HG03565 (cell line): Measurements from ENCODE around the gene SPOCK2.

ENCODE experiments used
- ATAC-seq: cut with Tn5 transposase; IDR thresholded peaks from one replicate; pipeline ENCODE4 v1.9.1; 2021; ENCODE audit warnings: mild to moderate bottlenecking, moderate library complexity; ENCODE audit not compliant: unreplicated experiment

The SPOCK2 gene

DNA sequence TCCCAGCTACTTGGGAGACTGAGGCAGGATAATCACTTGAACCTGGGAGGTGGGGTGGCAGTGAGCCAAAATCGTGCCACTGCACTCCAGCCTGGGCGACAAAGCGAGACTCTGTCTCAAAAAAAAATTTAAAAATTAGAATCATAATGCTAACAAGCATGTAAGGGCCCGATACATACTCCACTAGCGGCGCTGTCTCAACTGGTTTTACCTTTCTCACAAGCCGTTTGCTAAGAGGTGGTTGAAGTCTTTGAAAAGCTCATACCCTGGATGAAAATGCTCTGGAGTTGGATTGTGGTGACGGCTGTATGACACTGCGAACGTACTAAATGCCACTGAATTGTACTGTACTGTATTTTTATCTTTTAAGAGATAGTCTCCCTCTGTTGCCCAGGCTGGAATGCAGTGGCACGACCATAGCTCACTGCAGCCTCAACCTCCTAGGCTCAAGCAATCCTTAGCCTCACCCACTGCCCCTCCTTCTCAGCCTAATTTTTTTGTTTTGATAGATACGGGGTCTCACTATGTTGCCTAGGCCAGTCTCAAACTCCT, 29.9 kb downstream of the SPOCK2 start:
- no peak for ATAC-seq

DNA sequence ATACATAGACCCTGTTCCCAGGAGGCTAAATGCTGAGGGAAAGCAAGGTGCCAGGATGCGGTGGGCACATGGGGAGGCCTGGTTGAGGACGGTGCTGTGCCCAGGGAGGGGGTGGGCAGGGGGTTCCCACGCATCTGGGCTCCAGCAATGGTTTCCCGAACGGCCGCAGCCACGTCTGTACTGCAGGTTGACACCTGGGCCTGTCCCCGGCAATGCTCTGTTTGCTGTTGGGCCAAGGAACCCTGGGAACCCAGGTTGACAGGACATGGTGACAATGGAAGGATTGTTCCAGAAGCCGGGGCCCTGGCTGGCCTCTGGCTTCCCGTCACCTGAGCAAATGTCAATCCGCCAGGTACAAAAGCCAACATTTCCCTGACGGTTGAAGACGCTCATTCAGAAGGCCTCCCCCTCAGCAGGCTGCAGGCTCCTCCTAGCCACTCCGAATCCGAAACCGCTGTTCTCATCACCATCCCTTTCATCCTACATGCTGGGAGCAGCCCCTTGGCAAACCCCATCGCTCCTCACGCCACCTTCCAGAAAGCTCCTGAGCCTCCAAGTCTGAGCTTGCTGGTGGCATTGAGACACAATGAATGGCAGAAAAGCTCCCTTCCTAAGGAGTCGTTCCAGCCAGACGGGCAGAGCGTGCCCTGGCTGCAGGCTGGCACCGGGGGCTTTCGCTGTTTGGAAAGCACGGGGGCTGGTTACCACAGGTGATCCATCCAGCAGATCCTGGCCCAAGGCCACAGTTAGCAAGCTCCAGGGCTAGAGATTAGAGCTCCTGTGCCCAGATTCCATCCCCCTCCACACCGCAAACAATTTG, 31.2 kb downstream of the SPOCK2 start:
- no peak for ATAC-seq

DNA sequence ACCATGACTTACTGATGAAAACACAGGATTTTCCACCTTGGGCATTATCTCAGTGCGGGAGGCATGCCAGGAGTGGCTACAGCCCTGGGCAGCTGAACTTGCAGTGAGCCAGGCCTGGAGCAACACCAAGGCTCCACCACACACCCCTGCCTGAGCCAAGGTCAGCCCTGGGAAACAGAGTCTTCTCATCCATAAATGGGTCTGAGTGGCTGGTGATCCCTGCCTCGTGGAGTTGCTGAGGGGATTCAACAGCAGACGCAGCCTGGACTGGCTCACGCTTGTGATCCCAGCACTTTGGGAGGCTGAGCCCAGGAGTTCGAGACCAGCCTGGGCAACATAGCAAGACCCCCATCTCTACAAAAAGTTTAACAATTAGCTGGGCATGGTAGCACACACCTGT, 32.2 kb downstream of the SPOCK2 start:
- ATAC-seq = no peak

DNA sequence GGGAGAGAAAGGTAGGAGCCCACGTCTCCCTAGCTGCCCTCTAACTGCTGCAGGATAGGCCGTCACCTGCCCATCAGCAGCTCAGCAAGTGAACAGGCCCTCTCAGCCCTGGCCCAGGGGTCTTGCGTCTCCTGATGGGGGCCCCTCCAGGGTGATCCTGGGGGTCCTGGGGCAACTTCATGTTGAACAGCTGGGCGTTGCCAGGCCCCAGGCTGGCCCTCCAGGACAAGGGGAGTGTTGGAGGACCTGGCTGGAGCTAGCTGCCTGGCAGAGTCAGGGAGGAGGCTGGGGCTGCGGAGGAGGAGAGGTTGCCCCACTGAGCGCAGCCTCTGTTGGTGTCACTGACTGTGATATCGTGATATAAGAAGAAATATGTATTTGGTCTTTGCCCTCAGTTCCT, 34.7 kb downstream of the SPOCK2 start:
- no peak for ATAC-seq

DNA sequence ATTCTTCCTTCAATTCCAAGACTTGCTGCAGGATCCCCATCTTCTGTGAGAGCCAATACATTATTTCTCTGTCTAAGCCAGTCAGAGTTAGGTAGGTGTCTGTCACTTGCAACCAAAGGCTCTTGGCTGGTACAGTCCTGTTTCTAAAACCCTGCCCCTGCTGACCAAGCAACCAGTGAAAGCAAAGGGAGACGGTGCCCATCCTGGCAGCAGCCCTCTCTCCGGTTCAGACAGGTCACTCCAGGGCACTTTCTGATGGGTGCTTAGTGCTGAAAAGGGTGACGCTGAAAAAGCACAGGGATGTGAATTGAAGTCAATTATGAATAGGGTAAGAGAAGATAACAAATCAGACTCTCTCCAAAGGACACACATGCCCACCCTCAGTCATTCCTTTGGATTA, 37.5 kb downstream of the SPOCK2 start:
- ATAC-seq = no peak

DNA sequence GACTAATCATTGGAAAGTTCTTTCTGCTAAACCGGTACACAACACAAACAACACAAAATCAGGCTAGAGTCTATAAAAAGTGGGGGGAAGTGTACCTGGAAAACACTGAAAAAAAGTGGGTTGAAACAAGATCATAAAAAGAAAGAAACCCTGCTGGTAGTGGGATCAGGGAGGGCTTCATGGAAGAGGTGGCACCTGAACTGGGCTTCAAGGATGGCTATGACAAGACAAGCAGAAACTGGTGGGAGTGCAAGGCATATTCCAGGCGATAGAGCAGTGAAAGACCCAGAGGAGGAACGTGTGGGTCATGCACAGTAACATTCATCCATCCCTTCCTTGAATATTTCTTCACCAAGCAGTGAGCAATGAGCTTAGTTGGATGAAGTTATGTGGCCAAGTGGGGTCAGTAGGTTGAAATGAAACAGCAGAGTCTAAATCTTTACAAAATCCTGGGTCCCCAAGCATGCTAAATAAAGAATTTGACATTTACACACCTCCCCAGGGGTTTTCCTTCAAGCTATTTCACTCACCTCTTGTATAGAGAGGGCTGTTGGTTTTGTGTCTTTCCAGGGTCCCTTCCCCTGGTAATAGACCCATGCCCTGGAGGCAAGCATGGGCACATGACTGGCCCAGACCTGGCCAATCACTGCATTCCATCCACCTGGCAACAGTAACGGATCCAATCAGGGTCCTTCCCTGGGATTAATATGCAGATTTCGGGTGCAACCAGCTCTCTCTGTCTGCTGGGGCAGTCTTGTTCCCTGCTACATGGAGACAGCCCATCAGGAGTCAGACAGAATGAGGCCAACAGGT, 38.2 kb downstream of the SPOCK2 start:
- ATAC-seq = no peak

DNA sequence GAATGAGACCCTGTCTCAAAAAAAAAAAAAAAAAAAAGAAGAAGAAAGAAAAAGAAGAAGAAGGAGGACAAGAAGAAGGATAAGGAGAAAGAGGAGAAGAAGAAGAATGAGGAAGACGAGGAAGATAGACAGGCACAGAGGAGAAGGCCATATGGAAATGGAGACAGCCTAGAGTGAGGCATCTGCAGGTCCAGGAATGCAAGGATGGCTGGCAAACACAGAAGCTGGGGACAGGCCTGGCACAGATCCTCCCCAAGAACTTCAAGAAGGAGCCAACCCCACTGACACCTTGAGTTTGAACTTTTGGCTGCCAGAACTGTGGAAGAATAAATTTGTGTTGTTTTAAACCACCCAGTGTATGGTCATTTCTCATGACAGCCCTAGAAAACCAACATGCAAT, 38.9 kb downstream of the SPOCK2 start:
- ATAC-seq = no peak

DNA sequence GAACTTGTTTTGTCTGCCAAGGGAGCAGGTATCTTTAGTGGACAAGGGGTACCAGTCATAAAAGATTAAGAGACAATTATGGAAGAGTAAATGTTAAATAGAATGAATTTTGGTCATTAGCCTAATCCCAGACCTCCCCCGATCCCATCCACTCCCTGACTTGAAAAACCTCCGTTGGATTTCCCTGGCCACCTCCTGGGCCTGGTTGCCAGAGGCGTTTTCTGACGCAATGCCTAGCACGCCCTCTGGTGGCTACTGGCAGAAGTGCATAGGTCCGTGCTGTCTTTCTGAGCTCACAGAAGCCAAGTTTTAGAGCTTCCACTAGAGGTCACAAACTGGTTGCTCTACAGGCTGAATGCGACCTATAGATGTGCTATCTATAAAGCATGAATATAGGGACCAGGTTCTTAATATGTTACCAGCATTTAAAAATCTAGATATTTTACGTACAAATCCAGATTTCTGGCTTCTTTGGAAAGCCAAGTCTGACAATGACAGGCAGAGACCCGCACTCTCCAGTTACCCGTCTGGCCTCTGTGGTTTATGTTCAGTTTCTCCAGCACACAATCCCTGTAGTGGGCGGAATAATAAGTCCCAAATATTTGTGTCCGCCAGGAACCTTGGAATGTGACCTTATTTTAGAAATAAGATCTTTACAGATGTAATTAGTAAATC, 39.8 kb downstream of the SPOCK2 start:
- ATAC-seq = peak; percentile 60

DNA sequence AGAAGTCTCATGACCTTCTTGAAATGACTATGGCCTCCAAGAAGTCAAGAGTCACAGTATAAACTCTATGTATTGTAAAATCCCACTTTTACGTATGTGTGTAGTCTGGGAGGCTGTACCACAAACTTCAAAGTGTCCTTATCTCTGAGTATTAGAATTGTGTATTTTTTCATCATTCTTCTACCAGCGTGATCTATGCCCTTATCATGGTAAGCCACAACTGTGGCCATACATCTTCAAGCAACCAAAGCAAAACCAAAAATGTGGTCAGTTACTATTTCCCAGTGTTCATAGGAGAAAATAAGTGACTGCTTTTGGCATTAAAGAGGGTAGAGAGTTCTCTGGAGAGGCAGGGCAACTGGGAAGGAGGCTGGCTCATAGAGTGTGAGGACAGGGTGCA, 42.8 kb downstream of the SPOCK2 start:
- no peak for ATAC-seq

DNA sequence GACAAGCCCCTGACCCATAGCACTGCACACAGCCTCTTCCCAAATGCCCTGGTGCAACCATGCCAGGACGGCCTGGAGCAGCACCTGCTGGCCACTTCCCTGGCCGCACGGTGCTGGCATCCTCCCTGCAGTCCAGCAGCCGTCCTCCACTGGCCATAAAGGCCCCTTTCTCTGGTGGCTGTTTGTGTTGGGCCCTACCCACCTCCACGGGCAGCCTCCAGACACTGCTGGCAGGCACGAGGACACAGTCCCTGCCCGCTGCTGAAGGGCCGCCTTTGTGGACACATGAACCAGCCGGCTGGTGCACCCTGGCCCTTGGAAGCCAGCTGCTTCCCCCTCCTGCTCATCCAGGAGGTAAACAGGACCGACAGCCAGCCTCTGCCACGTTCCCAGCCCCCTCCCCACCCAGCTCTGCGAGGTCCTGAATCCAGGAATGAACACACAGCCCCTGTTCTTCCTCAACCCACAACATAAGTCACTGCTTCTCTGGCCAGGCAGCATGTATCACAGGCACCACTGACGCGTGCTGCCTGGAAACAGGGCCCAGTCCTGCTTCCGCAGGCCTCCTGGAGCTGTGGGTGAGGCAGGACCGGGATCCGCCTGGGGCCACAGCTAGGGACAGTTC, 43.8 kb downstream of the SPOCK2 start:
- ATAC-seq = no peak

DNA sequence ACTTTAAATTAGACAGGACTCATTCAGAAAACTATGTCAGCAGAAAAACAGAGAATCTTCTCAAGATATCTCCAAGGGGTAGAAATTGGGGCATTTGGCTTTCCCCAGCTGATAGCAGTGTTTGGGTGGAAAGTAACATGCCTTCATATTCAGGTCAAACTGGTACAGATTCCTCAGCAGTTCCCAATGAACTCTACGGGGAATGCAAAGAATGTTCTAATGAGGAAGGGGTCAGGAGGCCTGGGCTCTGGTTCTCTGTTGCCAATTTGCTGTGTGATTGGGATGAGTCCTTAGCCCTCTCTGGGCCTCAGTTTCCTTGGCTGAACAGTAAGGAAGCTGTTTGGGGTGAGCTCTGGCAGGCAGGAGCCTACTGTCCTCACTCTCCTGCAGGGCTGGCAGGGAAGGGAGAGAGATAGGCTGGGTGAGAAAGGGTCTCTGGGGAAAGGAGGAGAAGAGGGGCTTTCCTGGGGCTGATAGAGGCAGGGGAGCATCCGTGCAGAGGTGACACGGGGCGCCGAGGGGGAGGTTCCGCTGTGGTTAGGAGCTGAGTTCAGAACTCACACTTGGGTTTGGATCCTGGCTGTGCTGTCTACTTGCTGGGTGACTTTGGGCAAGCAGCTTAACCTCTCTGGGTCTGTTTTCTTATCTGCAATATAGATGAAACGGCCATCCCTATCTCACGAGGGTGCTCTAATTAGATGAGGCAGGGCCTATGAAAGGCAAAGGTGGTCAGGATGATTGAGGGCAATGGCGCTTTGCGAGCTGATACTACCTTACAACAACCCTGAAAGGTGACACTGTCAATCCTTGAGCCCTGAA, 45.1 kb downstream of the SPOCK2 start:
- ATAC-seq = no peak

DNA sequence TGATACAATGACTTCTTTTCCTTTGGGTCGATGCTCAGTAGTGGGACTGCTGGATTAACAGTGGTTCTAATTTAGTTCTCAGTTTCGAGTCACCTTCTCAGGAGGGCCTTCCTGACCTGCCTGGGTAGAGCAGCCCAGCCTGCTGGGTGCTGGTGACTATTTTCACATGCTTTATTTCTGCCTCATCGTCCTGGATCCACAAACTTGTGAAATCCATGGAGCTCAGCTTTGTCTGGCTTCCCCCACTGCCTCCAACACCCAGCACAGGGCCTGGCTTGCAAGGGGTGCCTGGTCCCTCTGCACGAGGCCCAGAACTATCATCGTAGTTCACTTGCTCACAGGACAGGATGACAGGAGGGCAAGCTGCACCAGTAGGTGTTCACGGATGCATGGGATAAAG, 46.9 kb downstream of the SPOCK2 start:
- ATAC-seq = no peak

DNA sequence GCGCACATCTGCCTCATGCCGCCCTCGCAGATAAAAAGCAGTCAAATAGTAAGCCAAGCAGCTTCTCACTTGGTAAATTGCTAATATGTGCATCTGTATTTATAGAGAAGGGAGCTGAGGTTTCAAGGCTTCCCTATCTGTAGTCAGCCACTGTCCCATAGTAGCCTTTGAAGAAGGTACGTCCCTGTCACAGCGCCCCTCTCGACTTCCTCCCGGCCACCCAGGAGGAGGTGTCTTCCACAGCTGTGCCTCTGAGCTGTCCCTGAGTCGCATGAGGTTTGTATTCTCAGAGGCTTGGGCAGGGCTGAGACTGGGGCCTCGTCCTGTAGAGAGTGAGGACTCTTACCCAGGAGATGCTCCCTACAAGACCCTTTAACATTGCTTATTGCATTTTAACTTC, 49.0 kb downstream of the SPOCK2 start:
- ATAC-seq = no peak

DNA sequence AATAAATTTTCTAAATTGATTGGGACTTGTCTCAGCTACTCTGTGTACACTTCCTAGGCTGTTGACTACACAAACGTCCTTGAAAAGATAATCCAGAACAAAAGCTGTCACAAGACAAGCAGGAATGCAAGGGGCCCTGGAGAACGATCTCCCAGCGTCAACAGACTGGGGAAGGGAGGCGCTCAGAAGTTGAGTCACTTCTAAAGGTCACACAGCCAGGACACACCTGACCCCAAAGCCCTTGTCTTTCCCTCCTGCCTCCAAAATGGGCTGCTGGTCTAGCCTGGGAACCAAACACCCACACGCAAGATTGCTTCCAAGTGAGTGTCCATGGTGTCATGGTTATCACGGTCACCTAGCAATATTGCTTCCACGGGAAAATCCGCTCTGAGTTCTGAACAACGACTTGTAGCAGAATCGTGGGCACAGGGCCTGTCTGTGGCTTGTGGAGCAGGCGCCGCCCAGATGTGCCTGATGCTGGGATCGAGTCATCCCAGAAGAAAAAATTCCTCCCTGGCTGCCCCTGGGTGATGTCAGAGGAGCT, 49.8 kb downstream of the SPOCK2 start:
- ATAC-seq = no peak

DNA sequence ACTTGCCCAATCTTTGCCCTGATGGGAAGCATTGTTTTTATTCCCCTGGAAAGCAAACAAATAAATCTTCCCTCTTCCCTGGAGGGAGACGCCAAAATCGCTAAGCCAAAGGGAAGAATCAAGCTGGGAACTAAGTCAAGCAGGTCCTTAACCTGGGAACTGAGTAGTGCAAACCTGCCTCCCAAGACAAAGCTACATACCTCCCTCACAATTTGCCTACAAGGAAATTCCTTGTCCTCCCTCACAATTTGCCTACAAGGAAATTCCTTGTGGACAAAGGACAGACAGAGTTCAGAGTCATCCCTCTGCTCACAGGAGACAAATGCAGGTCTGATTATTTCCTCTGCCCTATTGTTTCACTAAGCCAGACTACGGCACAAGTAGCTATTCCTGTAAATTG, 50.5 kb downstream of the SPOCK2 start:
- ATAC-seq = no peak

DNA sequence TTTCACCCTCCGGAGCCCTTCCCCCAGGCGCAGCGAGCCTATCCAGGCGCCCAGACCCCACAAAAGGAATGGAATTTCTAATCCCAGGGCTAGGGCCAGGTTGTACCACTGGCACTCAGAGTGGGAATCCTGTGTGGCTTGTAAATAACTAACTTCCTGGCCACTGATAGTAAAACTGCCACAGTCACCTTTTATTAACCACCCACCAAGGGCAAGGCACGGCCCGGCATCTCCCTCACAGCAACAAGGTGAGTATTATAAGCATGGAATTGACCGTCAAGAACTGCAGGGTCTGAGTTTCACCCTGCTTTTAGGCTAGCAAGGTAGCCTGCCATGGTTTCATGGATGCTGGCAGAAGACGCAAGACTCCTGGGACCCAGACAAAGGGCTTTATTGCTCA, 51.1 kb downstream of the SPOCK2 start:
- no peak for ATAC-seq

DNA sequence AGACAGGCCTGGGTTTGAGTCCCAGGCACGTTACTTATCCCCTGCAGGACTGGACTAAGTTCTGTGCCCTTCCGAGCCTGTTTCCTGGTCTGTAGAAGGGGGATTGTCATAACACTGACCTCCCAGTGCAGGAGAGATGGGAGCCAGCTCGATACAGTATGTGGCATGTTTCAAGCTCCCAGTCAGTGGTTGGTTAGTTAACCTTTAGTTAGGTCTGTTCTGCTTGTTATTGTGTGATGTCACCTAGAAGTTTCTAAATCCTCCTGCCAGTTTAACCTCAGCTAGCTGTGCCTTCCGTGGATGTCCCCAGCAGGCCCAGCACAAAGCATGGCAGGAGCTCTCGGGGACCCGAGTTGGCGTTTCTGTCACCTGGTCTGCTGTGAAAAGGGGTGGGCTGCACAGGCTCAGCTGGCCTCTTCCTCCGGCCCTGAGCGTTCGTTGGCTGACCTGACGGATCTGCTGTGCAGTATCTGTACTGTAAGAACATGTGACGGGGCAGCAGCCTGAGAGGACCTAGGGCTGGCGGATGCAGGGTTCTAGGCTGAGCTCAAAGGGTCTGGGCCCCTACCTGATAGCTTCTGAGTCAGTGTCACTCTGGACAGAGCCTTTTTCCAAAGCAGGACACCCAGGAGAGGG, 53.0 kb downstream of the SPOCK2 start:
- no peak for ATAC-seq

DNA sequence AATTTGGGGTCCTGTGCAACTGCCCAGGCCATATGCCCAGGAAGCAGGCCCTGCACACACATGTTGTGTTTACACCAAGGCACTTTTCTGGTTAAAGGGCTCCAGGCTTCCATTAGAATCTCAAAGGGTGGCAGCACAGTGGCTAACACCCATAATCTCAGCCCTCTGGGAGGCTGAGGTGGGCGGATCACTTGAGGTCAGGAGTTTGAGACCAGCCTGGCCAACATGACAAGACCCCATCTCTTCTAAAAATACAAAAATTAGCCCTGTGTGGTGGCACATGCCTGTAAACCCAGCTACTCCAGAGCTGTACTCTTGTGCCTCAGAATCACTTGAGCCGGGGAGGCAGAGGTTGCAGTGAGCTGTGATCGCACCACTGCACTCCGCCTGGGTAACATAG, 53.6 kb downstream of the SPOCK2 start:
- ATAC-seq = no peak

DNA sequence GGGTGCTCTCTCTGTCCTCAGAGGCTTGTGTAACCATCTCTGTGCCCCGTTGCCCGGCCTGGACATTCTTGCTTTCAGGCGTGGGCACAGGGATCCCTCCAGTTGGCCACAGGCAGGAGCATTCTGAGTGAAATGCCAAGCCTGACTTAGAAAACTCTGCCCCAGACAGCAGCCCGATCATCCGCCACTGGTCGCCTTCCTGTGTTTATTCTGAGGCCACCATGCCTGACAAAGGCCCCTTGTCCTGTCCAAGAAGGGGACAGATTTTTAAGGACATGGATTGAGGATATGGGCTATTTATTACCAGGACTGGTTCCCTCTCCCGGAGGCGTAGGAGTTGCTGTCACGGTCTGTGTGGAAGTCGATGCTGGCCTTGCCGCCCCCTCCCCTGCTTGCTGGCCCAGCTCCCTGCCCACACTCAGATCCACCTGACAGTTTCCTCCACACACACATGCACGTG, 54.3 kb downstream of the SPOCK2 start:
- ATAC-seq = no peak
